OCI-LY1 (cell line): Measurements from ENCODE around the gene LRRIQ3.

ENCODE experiments used
- H2AFZ ChIP-seq: fragments of 200-600 bp; sonication (generic), shearing (Covaris generic); 2 replicates; pipeline ENCODE4 v1.6.0; 2014; ENCODE audit warnings: antibody characterized with exemption, mild to moderate bottlenecking, low read length
- H3F3A ChIP-seq: fragments of 200-600 bp; sonication (generic), shearing (Covaris generic); 2 replicates; pipeline ENCODE4 v1.6.0; 2014; ENCODE audit warnings: mild to moderate bottlenecking, antibody characterized with exemption, low read length, moderate library complexity; ENCODE audit not compliant: insufficient read depth
- H3K27ac ChIP-seq: fragments of 200-600 bp; sonication (generic); 2 replicates; pipeline ENCODE4 v1.5.1; 2014; ENCODE audit warnings: low read length, mixed run types, mild to moderate bottlenecking, low read depth; ENCODE audit not compliant: poor library complexity, severe bottlenecking
- H3K27me3 ChIP-seq: fragments of 200-600 bp; sonication (generic); 2 replicates; pipeline ENCODE4 v1.6.0; 2014; ENCODE audit warnings: antibody characterized with exemption, mild to moderate bottlenecking, low read length, moderate library complexity; ENCODE audit not compliant: insufficient read depth
- H3K36me3 ChIP-seq: fragments of 200-600 bp; sonication (generic); 2 replicates; pipeline ENCODE4 v1.6.1; 2014; ENCODE audit warnings: mild to moderate bottlenecking, antibody characterized with exemption, low read length, moderate library complexity, mixed read lengths; ENCODE audit not compliant: insufficient read depth
- H3K4me1 ChIP-seq: fragments of 200-600 bp; sonication (generic); 2 replicates; pipeline ENCODE4 v1.5.1; 2014; ENCODE audit warnings: mild to moderate bottlenecking, low read length, moderate library complexity; ENCODE audit not compliant: insufficient read depth, severe bottlenecking
- H3K4me2 ChIP-seq: fragments of 200-600 bp; sonication (generic), shearing (Covaris generic); 2 replicates; pipeline ENCODE4 v1.6.1; 2014; ENCODE audit warnings: low read length
- H3K4me3 ChIP-seq: fragments of 200-600 bp; sonication (generic); 2 replicates; pipeline ENCODE4 v1.5.1; 2014; ENCODE audit warnings: low read length, low read depth, mild to moderate bottlenecking, mixed read lengths; ENCODE audit not compliant: poor library complexity, severe bottlenecking
- H3K79me2 ChIP-seq: fragments of 200-600 bp; shearing (Covaris generic); 2 replicates; pipeline ENCODE4 v1.6.1; 2016; ENCODE audit warnings: mixed run types, low read length, mixed read lengths; ENCODE audit not compliant: insufficient read depth
- H3K9ac ChIP-seq: fragments of 200-600 bp; sonication (generic), shearing (Covaris generic); 2 replicates; pipeline ENCODE4 v1.6.1; 2014; ENCODE audit warnings: mild to moderate bottlenecking, low read length, mixed read lengths
- H3K9me2 ChIP-seq: fragments of 200-600 bp; sonication (generic), shearing (Covaris generic); 2 replicates; pipeline ENCODE4 v1.6.1; 2014; ENCODE audit warnings: low read depth, mild to moderate bottlenecking, low read length, mixed read lengths
- H3K9me3 ChIP-seq: fragments of 200-600 bp; shearing (Covaris generic); 2 replicates; pipeline ENCODE4 v1.6.1; 2014; ENCODE audit warnings: low read length, mixed read lengths
- H4K20me1 ChIP-seq: fragments of 200-600 bp; sonication (generic), shearing (Covaris generic); 2 replicates; pipeline ENCODE4 v1.6.0; 2016; ENCODE audit warnings: mild to moderate bottlenecking, low read length; ENCODE audit not compliant: insufficient read depth
- CTCF ChIP-seq: fragments of 200-600 bp; sonication (generic), shearing (Covaris generic); IDR thresholded peaks from 2 replicates; pipeline ENCODE4 v1.5.1; 2017; ENCODE audit warnings: mild to moderate bottlenecking, antibody characterized with exemption, low read length, moderate library complexity, mixed read lengths
- EZH2 ChIP-seq: fragments of 200-600 bp; sonication (generic), shearing (Covaris generic); IDR thresholded peaks from 2 replicates; pipeline ENCODE4 v1.8.0; 2017; ENCODE audit warnings: borderline replicate concordance, mixed run types, mild to moderate bottlenecking, antibody characterized with exemption, low read length, moderate library complexity, mixed read lengths

LRRIQ3 gene

GRCh38 chr1:74237787-74238186, 39.8 kb upstream of the LRRIQ3 start:
- Histone ChIP-seq H3K4me1 (no peaks in the 10 kb centered on the region), H3K36me3 (no peaks in the 10 kb centered on the region), H3K9ac (no peak overlapping the region), H3K9me3 (no peaks in the 10 kb centered on the region), H2AFZ (no peak overlapping the region), H3K79me2 (no peaks in the 10 kb centered on the region), H3K27me3 (no peaks in the 10 kb centered on the region), H3K9me2 (no peaks in the 10 kb centered on the region), H3K27ac (no peak overlapping the region), H3K4me2 (no peak overlapping the region), H4K20me1 (no peaks in the 10 kb centered on the region), H3K4me3 (no peak overlapping the region), H3F3A (no peaks in the 10 kb centered on the region)
- TF ChIP-seq CTCF (no peak), EZH2 (no peak)

GRCh38 chr1:74237035-74237434, 39.1 kb upstream of the LRRIQ3 start:
- Histone ChIP-seq H3K4me2 (no peak overlapping the region), H3K36me3 (no peaks in the 10 kb centered on the region), H2AFZ (no peak overlapping the region), H3K27ac (no peak overlapping the region), H3K4me3 (no peak overlapping the region), H3K27me3 (no peaks in the 10 kb centered on the region), H3F3A (no peaks in the 10 kb centered on the region), H4K20me1 (no peaks in the 10 kb centered on the region), H3K9ac (no peak overlapping the region), H3K4me1 (no peaks in the 10 kb centered on the region), H3K9me3 (no peaks in the 10 kb centered on the region), H3K79me2 (no peaks in the 10 kb centered on the region), H3K9me2 (no peaks in the 10 kb centered on the region)
- no peak for TF ChIP-seq CTCF
- TF ChIP-seq EZH2: no peak

- H3F3A ChIP-seq: no peaks in the 10 kb centered on the region
- H3K36me3 ChIP-seq: no peaks in the 10 kb centered on the region
- H3K27ac ChIP-seq: no peak overlapping the region
- no peak overlapping the region for H2AFZ ChIP-seq
- H3K9ac ChIP-seq: no peak overlapping the region
- H3K9me2 ChIP-seq: no peaks in the 10 kb centered on the region
- no peak overlapping the region for H3K4me3 ChIP-seq
- no peak overlapping the region for H3K4me2 ChIP-seq
- no peaks in the 10 kb centered on the region for H3K27me3 ChIP-seq
- no peaks in the 10 kb centered on the region for H4K20me1 ChIP-seq
- TF ChIP-seq EZH2: no peak
- TF ChIP-seq CTCF: no peak
- no peaks in the 10 kb centered on the region for H3K4me1 ChIP-seq
- H3K79me2 ChIP-seq: no peaks in the 10 kb centered on the region
- no peaks in the 10 kb centered on the region for H3K9me3 ChIP-seq
Measured at GRCh38 chr1:74236440-74236839, 38.5 kb upstream of the LRRIQ3 start.
